ENCODE results near the gene RNF123.

Gene RNF123

GRCh38 chr3:49712631-49713317, 23.4 kb downstream of the RNF123 start:
- DNase-seq (ENCODE audit: low read depth, low spot score): no peak
- H3K36me3 ChIP-seq (ENCODE audit: control insufficient read depth, insufficient read depth, low read length): peaks cover 5% of the 10 kb centered on the region; the same call in 1 of the 2 replicates
- no peak overlapping the region for H3K4me3 ChIP-seq (ENCODE audit: low read length)
- no peaks in the 10 kb centered on the region for H3K4me1 ChIP-seq (ENCODE audit: control insufficient read depth, insufficient read depth, low read length)
- no peaks in the 10 kb centered on the region for H3K9me3 ChIP-seq (ENCODE audit: control insufficient read depth, insufficient read depth, low read length)
- no peaks in the 10 kb centered on the region for H3K27me3 ChIP-seq (ENCODE audit: control insufficient read depth, insufficient read depth, low read length)
- WGBS (ENCODE audit: insufficient coverage, insufficient read length): no CpG with 5 or more reads among the region's 7 CpGs
- no peak overlapping the region for H3K27ac ChIP-seq (ENCODE audit: low read length)

GRCh38 chr3:49713336-49714105, 24.2 kb downstream of the RNF123 start:
- Histone ChIP-seq H3K27ac (ENCODE audit: low read length) (no peak overlapping the region), H3K4me3 (ENCODE audit: low read length) (no peak overlapping the region), H3K36me3 (ENCODE audit: control insufficient read depth, insufficient read depth, low read length) (peaks cover 8% of the 10 kb centered on the region), H3K27me3 (ENCODE audit: control insufficient read depth, insufficient read depth, low read length) (no peaks in the 10 kb centered on the region), H3K4me1 (ENCODE audit: control insufficient read depth, insufficient read depth, low read length) (peaks cover 5% of the 10 kb centered on the region), H3K9me3 (ENCODE audit: control insufficient read depth, insufficient read depth, low read length) (no peaks in the 10 kb centered on the region)
- no CpG with 5 or more reads among the region's 25 CpGs for WGBS (ENCODE audit: insufficient coverage, insufficient read length)
- DNase-seq (ENCODE audit: low read depth, low spot score): no peak

GRCh38 chr3:49714728-49715550, 25.6 kb downstream of the RNF123 start:
- H3K4me3 ChIP-seq (ENCODE audit: low read length): no peak overlapping the region
- no peak for DNase-seq (ENCODE audit: low read depth, low spot score)
- peaks cover 8% of the 10 kb centered on the region for H3K36me3 ChIP-seq (ENCODE audit: control insufficient read depth, insufficient read depth, low read length)
- H3K27ac ChIP-seq (ENCODE audit: low read length): no peak overlapping the region
- no peaks in the 10 kb centered on the region for H3K27me3 ChIP-seq (ENCODE audit: control insufficient read depth, insufficient read depth, low read length)
- no CpG with 5 or more reads among the region's 13 CpGs for WGBS (ENCODE audit: insufficient coverage, insufficient read length)
- H3K4me1 ChIP-seq (ENCODE audit: control insufficient read depth, insufficient read depth, low read length): peaks cover 7% of the 10 kb centered on the region
- no peaks in the 10 kb centered on the region for H3K9me3 ChIP-seq (ENCODE audit: control insufficient read depth, insufficient read depth, low read length)

GRCh38 chr3:49715611-49716121, 26.3 kb downstream of the RNF123 start:
- peaks cover 8% of the 10 kb centered on the region for H3K36me3 ChIP-seq (ENCODE audit: control insufficient read depth, insufficient read depth, low read length)
- no peak for DNase-seq (ENCODE audit: low read depth, low spot score)

GRCh38 chr3:49716169-49716568, 26.8 kb downstream of the RNF123 start:
- Histone ChIP-seq H3K36me3 (ENCODE audit: control insufficient read depth, insufficient read depth, low read length) (peaks cover 12% of the 10 kb centered on the region), H3K27ac (ENCODE audit: low read length) (no peak overlapping the region), H3K9me3 (ENCODE audit: control insufficient read depth, insufficient read depth, low read length) (no peaks in the 10 kb centered on the region), H3K4me3 (ENCODE audit: low read length) (no peak overlapping the region), H3K27me3 (ENCODE audit: control insufficient read depth, insufficient read depth, low read length) (no peaks in the 10 kb centered on the region), H3K4me1 (ENCODE audit: control insufficient read depth, insufficient read depth, low read length) (peaks cover 7% of the 10 kb centered on the region)
- DNase-seq (ENCODE audit: low read depth, low spot score): no peak
- no CpG with 5 or more reads among the region's 7 CpGs for WGBS (ENCODE audit: insufficient coverage, insufficient read length)

More at GRCh38 chr3:49715611-49716121, 26.3 kb downstream of the RNF123 start:
- no peak overlapping the region for H3K27ac ChIP-seq (ENCODE audit: low read length)
- H3K27me3 ChIP-seq (ENCODE audit: control insufficient read depth, insufficient read depth, low read length): no peaks in the 10 kb centered on the region
- no peaks in the 10 kb centered on the region for H3K9me3 ChIP-seq (ENCODE audit: control insufficient read depth, insufficient read depth, low read length)
- WGBS (ENCODE audit: insufficient coverage, insufficient read length): no CpG with 5 or more reads among the region's 13 CpGs
- H3K4me3 ChIP-seq (ENCODE audit: low read length): no peak overlapping the region
- peaks cover 7% of the 10 kb centered on the region for H3K4me1 ChIP-seq (ENCODE audit: control insufficient read depth, insufficient read depth, low read length)

- Histone ChIP-seq H3K4me1 (ENCODE audit: control insufficient read depth, insufficient read depth, low read length) (peaks cover 7% of the 10 kb centered on the region), H3K9me3 (ENCODE audit: control insufficient read depth, insufficient read depth, low read length) (no peaks in the 10 kb centered on the region), H3K27me3 (ENCODE audit: control insufficient read depth, insufficient read depth, low read length) (no peaks in the 10 kb centered on the region), H3K4me3 (ENCODE audit: low read length) (no peak overlapping the region), H3K36me3 (ENCODE audit: control insufficient read depth, insufficient read depth, low read length) (peaks cover 17% of the 10 kb centered on the region), H3K27ac (ENCODE audit: low read length) (no peak overlapping the region)
- no peak for DNase-seq (ENCODE audit: low read depth, low spot score)
- WGBS (ENCODE audit: insufficient coverage, insufficient read length): no CpG with 5 or more reads among the region's 16 CpGs
These were observed 27.4 kb downstream of the RNF123 start for GRCh38 chr3:49716691-49717210.

GRCh38 chr3:49717211-49717958, 28.0 kb downstream of the RNF123 start:
- no peak overlapping the region for H3K4me3 ChIP-seq (ENCODE audit: low read length)
- H3K9me3 ChIP-seq (ENCODE audit: control insufficient read depth, insufficient read depth, low read length): no peaks in the 10 kb centered on the region
- no peak for DNase-seq (ENCODE audit: low read depth, low spot score)
- no CpG with 5 or more reads among the region's 14 CpGs for WGBS (ENCODE audit: insufficient coverage, insufficient read length)
- H3K4me1 ChIP-seq (ENCODE audit: control insufficient read depth, insufficient read depth, low read length): peaks cover 7% of the 10 kb centered on the region
- no peak overlapping the region for H3K27ac ChIP-seq (ENCODE audit: low read length)
- H3K27me3 ChIP-seq (ENCODE audit: control insufficient read depth, insufficient read depth, low read length): no peaks in the 10 kb centered on the region
- peaks cover 23% of the 10 kb centered on the region for H3K36me3 ChIP-seq (ENCODE audit: control insufficient read depth, insufficient read depth, low read length)

- H3K36me3 ChIP-seq (ENCODE audit: control insufficient read depth, insufficient read depth, low read length): peaks cover 25% of the 10 kb centered on the region
- H3K4me1 ChIP-seq (ENCODE audit: control insufficient read depth, insufficient read depth, low read length): peaks cover 9% of the 10 kb centered on the region
- WGBS (ENCODE audit: insufficient coverage, insufficient read length): no CpG with 5 or more reads among the region's 75 CpGs
- H3K27me3 ChIP-seq (ENCODE audit: control insufficient read depth, insufficient read depth, low read length): no peaks in the 10 kb centered on the region
- DNase-seq (ENCODE audit: low read depth, low spot score): no peak
- H3K4me3 ChIP-seq (ENCODE audit: low read length): peak overlapping the region; percentile 29; the same call in 1 of the 2 replicates
- H3K9me3 ChIP-seq (ENCODE audit: control insufficient read depth, insufficient read depth, low read length): no peaks in the 10 kb centered on the region
- H3K27ac ChIP-seq (ENCODE audit: low read length): no peak overlapping the region
These were observed 28.9 kb downstream of the RNF123 start for GRCh38 chr3:49717959-49718857.

- H3K4me1 ChIP-seq (ENCODE audit: control insufficient read depth, insufficient read depth, low read length): peaks cover 9% of the 10 kb centered on the region
- H3K4me3 ChIP-seq (ENCODE audit: low read length): peak overlapping the region; percentile 29; the same call in 1 of the 2 replicates
- H3K27me3 ChIP-seq (ENCODE audit: control insufficient read depth, insufficient read depth, low read length): no peaks in the 10 kb centered on the region
- peaks cover 25% of the 10 kb centered on the region for H3K36me3 ChIP-seq (ENCODE audit: control insufficient read depth, insufficient read depth, low read length)
- no CpG with 5 or more reads among the region's 33 CpGs for WGBS (ENCODE audit: insufficient coverage, insufficient read length)
- no peak overlapping the region for H3K27ac ChIP-seq (ENCODE audit: low read length)
- DNase-seq (ENCODE audit: low read depth, low spot score): no peak
- H3K9me3 ChIP-seq (ENCODE audit: control insufficient read depth, insufficient read depth, low read length): no peaks in the 10 kb centered on the region
These were observed 29.5 kb downstream of the RNF123 start for GRCh38 chr3:49718858-49719213.
